ENCODE data around the gene KDM7A.
A peak's percentile ranks its signal among the peaks of the same experiment; 100 is the strongest.

The KDM7A gene

GRCh38 chr7:140197218-140197890 lies 20.6 kb upstream of the KDM7A start:
- H3K9ac ChIP-seq (ENCODE audit: low read length): no peak overlapping the region
- H3K9me3 ChIP-seq (ENCODE audit: control insufficient read depth, low read length): peaks cover 7% of the 10 kb centered on the region
- no peak overlapping the region for H3K4me3 ChIP-seq (ENCODE audit: low read length)
- H3K27me3 ChIP-seq (replicated peaks; ENCODE audit: control insufficient read depth, insufficient read depth, low read length): no peaks in the 10 kb centered on the region
- DNase-seq (ENCODE audit: low read depth): no peak
- no peaks in the 10 kb centered on the region for H3K36me3 ChIP-seq (ENCODE audit: control insufficient read depth, insufficient read depth, low read length, severe bottlenecking)
- H3K4me1 ChIP-seq (ENCODE audit: control insufficient read depth, insufficient read depth, low read length): peaks cover 13% of the 10 kb centered on the region

- Histone ChIP-seq H3K4me3 (ENCODE audit: low read length) (no peak overlapping the region), H3K9me3 (ENCODE audit: control insufficient read depth, low read length) (peaks cover 7% of the 10 kb centered on the region), H3K36me3 (ENCODE audit: control insufficient read depth, insufficient read depth, low read length, severe bottlenecking) (no peaks in the 10 kb centered on the region), H3K27me3 (replicated peaks; ENCODE audit: control insufficient read depth, insufficient read depth, low read length) (no peaks in the 10 kb centered on the region), H3K4me1 (ENCODE audit: control insufficient read depth, insufficient read depth, low read length) (peaks cover 13% of the 10 kb centered on the region), H3K9ac (ENCODE audit: low read length) (no peak overlapping the region)
- DNase-seq (ENCODE audit: low read depth): no peak
These were observed 19.8 kb upstream of the KDM7A start for GRCh38 chr7:140196361-140197217.

- Histone ChIP-seq H3K27me3 (replicated peaks; ENCODE audit: control insufficient read depth, insufficient read depth, low read length) (no peaks in the 10 kb centered on the region), H3K9me3 (ENCODE audit: control insufficient read depth, low read length) (peaks cover 7% of the 10 kb centered on the region), H3K4me1 (ENCODE audit: control insufficient read depth, insufficient read depth, low read length) (peaks cover 13% of the 10 kb centered on the region), H3K4me3 (ENCODE audit: low read length) (no peak overlapping the region), H3K9ac (ENCODE audit: low read length) (no peak overlapping the region), H3K36me3 (ENCODE audit: control insufficient read depth, insufficient read depth, low read length, severe bottlenecking) (no peaks in the 10 kb centered on the region)
- DNase-seq (ENCODE audit: low read depth): no peak
These were observed 19.1 kb upstream of the KDM7A start for GRCh38 chr7:140195859-140196258.

GRCh38 chr7:140192620-140193019 lies 15.8 kb upstream of the KDM7A start:
- Histone ChIP-seq H3K4me1 (ENCODE audit: control insufficient read depth, insufficient read depth, low read length) (no peaks in the 10 kb centered on the region), H3K9ac (ENCODE audit: low read length) (no peak overlapping the region)
- peak; percentile 7 for DNase-seq (ENCODE audit: low read depth)

GRCh38 chr7:140192176-140192575 lies 15.4 kb upstream of the KDM7A start:
- DNase-seq (ENCODE audit: low read depth): no peak
- H3K36me3 ChIP-seq (ENCODE audit: control insufficient read depth, insufficient read depth, low read length, severe bottlenecking): no peaks in the 10 kb centered on the region
- H3K4me3 ChIP-seq (ENCODE audit: low read length): no peak overlapping the region
- no peak overlapping the region for H3K9ac ChIP-seq (ENCODE audit: low read length)
- peaks cover 3% of the 10 kb centered on the region for H3K9me3 ChIP-seq (ENCODE audit: control insufficient read depth, low read length)
- no peaks in the 10 kb centered on the region for H3K4me1 ChIP-seq (ENCODE audit: control insufficient read depth, insufficient read depth, low read length)
- H3K27me3 ChIP-seq (replicated peaks; ENCODE audit: control insufficient read depth, insufficient read depth, low read length): no peaks in the 10 kb centered on the region

More at GRCh38 chr7:140192620-140193019, 15.8 kb upstream of the KDM7A start:
- Histone ChIP-seq H3K27me3 (replicated peaks; ENCODE audit: control insufficient read depth, insufficient read depth, low read length) (no peaks in the 10 kb centered on the region), H3K9me3 (ENCODE audit: control insufficient read depth, low read length) (peaks cover 7% of the 10 kb centered on the region), H3K36me3 (ENCODE audit: control insufficient read depth, insufficient read depth, low read length, severe bottlenecking) (no peaks in the 10 kb centered on the region), H3K4me3 (ENCODE audit: low read length) (no peak overlapping the region)

- H3K4me1 ChIP-seq (ENCODE audit: control insufficient read depth, insufficient read depth, low read length): no peaks in the 10 kb centered on the region
- H3K36me3 ChIP-seq (ENCODE audit: control insufficient read depth, insufficient read depth, low read length, severe bottlenecking): no peaks in the 10 kb centered on the region
- DNase-seq (ENCODE audit: low read depth): no peak
These were observed 13.8 kb upstream of the KDM7A start for GRCh38 chr7:140190588-140190987.

GRCh38 chr7:140189917-140190316 lies 13.1 kb upstream of the KDM7A start:
- no peak overlapping the region for H3K9ac ChIP-seq (ENCODE audit: low read length)
- no peak overlapping the region for H3K4me3 ChIP-seq (ENCODE audit: low read length)
- no peaks in the 10 kb centered on the region for H3K4me1 ChIP-seq (ENCODE audit: control insufficient read depth, insufficient read depth, low read length)
- no peak for DNase-seq (ENCODE audit: low read depth)
- no peaks in the 10 kb centered on the region for H3K27me3 ChIP-seq (replicated peaks; ENCODE audit: control insufficient read depth, insufficient read depth, low read length)
- no peaks in the 10 kb centered on the region for H3K36me3 ChIP-seq (ENCODE audit: control insufficient read depth, insufficient read depth, low read length, severe bottlenecking)
- no peaks in the 10 kb centered on the region for H3K9me3 ChIP-seq (ENCODE audit: control insufficient read depth, low read length)

More at GRCh38 chr7:140190588-140190987, 13.8 kb upstream of the KDM7A start:
- Histone ChIP-seq H3K4me3 (ENCODE audit: low read length) (no peak overlapping the region), H3K27me3 (replicated peaks; ENCODE audit: control insufficient read depth, insufficient read depth, low read length) (no peaks in the 10 kb centered on the region), H3K9ac (ENCODE audit: low read length) (no peak overlapping the region), H3K9me3 (ENCODE audit: control insufficient read depth, low read length) (no peaks in the 10 kb centered on the region)

- H3K4me3 ChIP-seq (ENCODE audit: low read length): no peak overlapping the region
- H3K4me1 ChIP-seq (ENCODE audit: control insufficient read depth, insufficient read depth, low read length): peaks cover 4% of the 10 kb centered on the region
- no peak for DNase-seq (ENCODE audit: low read depth)
- H3K27me3 ChIP-seq (replicated peaks; ENCODE audit: control insufficient read depth, insufficient read depth, low read length): peaks cover 9% of the 10 kb centered on the region
- no peaks in the 10 kb centered on the region for H3K9me3 ChIP-seq (ENCODE audit: control insufficient read depth, low read length)
- no peak overlapping the region for H3K9ac ChIP-seq (ENCODE audit: low read length)
- no peaks in the 10 kb centered on the region for H3K36me3 ChIP-seq (ENCODE audit: control insufficient read depth, insufficient read depth, low read length, severe bottlenecking)
These were observed 6.1 kb upstream of the KDM7A start for GRCh38 chr7:140182917-140183316.

GRCh38 chr7:140179339-140179738 lies 2.6 kb upstream of the KDM7A start:
- Histone ChIP-seq H3K27me3 (replicated peaks; ENCODE audit: control insufficient read depth, insufficient read depth, low read length) (peaks cover 9% of the 10 kb centered on the region), H3K4me1 (ENCODE audit: control insufficient read depth, insufficient read depth, low read length) (peaks cover 11% of the 10 kb centered on the region), H3K36me3 (ENCODE audit: control insufficient read depth, insufficient read depth, low read length, severe bottlenecking) (no peaks in the 10 kb centered on the region), H3K9me3 (ENCODE audit: control insufficient read depth, low read length) (no peaks in the 10 kb centered on the region), H3K4me3 (ENCODE audit: low read length) (no peak overlapping the region), H3K9ac (ENCODE audit: low read length) (no peak overlapping the region)
- no peak for DNase-seq (ENCODE audit: low read depth)

GRCh38 chr7:140176122-140176701 lies 571 bp downstream of the KDM7A start:
- peak; percentile 63 for DNase-seq (ENCODE audit: low read depth)
- Histone ChIP-seq H3K9ac (ENCODE audit: low read length) (peak overlapping the region; percentile 91), H3K4me1 (ENCODE audit: control insufficient read depth, insufficient read depth, low read length) (peaks cover 11% of the 10 kb centered on the region)

More at GRCh38 chr7:140176122-140176701, 571 bp downstream of the KDM7A start:
- Histone ChIP-seq H3K4me3 (ENCODE audit: low read length) (peak overlapping the region; percentile 86), H3K27me3 (replicated peaks; ENCODE audit: control insufficient read depth, insufficient read depth, low read length) (no peaks in the 10 kb centered on the region), H3K9me3 (ENCODE audit: control insufficient read depth, low read length) (no peaks in the 10 kb centered on the region), H3K36me3 (ENCODE audit: control insufficient read depth, insufficient read depth, low read length, severe bottlenecking) (no peaks in the 10 kb centered on the region)
